ENCODE data around the gene HAT1.

The HAT1 gene

GRCh38 chr2:171921970-171922229 is 361 bp upstream of the HAT1 start:
- no peak for DNase-seq

DNA sequence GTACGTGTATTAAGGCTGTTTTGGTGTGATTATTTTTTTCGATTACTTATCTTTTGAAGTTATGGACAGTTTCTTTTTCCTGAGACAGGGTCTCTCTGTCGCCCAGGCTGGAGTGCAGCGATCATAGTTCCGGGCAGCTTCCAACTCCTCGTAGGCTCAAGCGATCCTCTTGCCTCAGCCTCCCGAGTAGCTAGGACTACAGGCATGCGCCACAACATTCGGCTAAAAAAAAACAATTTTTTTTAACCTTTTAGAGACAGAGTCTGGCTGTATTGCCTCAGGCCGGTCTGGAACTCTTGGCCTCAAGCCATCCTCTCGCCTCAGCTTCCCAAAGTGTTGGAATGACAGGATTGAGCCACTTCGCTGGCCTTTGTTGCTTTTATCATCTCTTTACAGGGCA is 945 bp downstream of the HAT1 start:
- DNase-seq: no peak

DNA sequence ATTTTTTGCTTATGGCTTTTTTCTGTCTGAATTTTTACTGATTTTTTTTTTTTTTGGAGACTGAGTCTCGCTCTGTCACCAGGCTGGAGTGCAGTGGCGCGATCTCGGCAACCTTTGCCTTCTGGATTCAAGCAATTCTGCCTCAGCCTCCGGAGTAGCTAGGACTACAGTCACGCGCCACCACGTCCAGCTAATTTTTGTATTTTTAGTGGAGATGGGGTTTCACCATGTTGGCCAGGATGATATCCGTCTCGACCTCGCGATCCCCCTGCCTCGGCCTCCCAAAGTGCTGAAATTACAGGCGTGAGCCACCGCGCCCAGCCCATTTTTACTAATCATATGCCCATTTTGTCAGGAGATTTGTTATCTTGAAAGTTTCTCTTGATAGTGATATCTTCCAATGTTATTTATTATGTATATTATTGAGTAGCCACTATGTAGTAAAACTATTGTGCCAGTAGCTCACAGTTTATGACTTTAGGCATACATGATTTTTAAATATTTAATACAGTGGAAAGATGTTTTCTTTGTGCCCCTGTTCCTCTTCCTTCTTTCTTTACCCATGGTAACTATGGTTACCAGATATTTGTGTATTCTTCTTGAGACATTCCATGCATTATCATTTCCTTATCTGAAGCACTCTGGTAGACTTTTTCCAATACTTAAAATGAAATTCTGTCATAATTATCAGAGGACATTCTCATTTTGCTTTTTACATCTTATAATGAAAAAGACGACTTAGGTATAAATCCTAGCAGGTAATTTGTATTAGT is 2.1 kb downstream of the HAT1 start:
- DNase-seq: no peak

DNA sequence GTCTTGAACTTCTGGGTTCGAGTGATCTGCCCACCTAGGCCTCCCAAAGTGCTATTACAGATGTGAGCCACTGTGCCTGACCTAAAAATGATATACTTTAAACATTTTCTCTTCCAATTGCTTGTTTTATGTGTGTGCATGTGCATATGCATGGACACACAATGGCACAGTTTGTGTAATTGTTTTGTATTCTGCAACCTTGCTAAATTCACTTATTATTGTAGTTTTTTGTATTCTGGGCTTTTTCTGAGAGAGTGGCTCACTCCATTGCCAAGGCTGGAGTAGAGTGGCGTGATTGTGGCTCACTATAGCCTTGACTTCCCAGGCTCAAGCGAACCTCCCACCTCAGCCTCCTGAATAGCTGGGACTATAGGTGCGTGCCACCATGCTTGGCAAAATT is 8.1 kb downstream of the HAT1 start:
- no peak for DNase-seq

- DNase-seq: no peak
These were observed 16.9 kb downstream of the HAT1 start for GRCh38 chr2:171939058-171939742.

DNA sequence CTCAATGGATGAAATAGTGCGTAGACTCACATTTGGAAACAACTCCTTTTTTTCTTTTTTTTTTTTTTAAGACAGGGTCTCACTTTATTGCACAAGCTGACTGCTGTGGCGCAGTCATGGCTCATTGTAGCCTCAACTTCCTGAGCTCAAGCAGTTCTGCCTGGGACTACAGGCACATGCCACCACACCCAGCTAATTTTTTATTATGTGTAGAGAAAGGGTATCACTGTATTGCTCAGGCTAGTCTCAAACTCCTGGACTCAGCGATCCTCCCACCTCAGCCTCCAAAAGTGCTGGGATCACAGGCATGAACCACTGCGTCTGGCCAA is 17.4 kb downstream of the HAT1 start:
- no peak for DNase-seq

GRCh38 chr2:171941316-171941699 is 19.0 kb downstream of the HAT1 start:
- DNase-seq: no peak

DNA sequence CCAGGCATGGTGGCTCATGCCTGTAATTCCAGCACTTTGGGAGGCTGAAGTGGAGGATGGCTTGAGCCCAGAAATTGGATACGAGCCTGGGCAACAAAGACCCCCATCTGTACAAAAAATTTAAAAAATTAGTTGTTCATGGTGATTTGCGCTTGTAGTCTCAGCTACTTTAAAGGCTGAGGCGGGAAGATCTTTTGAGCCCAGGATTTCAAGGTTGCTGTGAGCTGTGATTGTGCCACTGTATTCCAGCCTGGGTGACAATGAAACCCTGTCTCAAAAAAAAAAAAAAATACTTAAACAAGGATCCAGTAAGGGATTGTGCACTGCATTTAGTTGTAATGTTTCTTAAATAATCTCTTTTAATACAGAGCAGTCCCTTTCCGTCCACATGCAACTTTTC is 21.6 kb downstream of the HAT1 start:
- DNase-seq: no peak

- DNase-seq: no peak
These were observed 30.0 kb downstream of the HAT1 start for GRCh38 chr2:171952276-171952675.

DNA sequence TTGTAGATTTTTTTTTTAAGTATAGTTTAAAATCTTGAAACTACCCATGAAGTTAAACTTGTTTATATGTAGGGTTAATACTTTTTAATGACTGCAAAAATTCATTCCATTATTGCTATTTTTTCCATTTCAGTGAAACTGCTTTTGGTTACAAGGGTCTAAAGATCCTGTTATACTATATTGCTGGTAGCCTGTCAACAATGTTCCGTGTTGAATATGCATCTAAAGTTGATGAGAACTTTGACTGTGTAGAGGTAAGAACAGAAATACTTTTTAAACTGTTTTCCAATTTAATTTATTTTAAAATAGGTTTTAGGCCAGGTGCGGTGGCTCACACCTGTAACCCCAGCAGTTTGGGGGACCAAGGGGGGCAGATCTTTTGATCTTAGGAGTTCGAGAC is 30.5 kb downstream of the HAT1 start:
- no peak for DNase-seq

GRCh38 chr2:171956135-171956825 is 34.0 kb downstream of the HAT1 start:
- DNase-seq: no peak

- no peak for DNase-seq
These were observed 34.8 kb downstream of the HAT1 start for GRCh38 chr2:171957061-171957460.

DNA sequence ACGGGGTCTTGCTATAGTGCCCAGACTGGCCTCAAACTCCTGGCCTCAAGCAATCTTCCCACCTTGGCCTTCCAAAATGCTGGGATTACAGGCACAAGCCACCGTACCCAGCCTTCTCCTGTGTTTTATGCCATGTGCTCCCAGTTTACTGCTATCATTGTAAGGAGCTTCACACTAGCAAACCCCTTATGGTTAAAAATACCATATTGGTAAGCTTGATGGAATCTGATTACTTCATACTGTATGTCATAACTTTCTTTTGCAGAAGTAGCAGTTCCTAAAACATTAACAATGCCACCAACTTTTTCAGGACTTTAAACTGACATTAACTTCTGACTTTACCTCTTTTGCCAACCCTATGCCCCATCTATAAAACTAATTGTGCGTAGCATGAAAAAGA is 36.2 kb downstream of the HAT1 start:
- DNase-seq: no peak

GRCh38 chr2:171959998-171960397 is 37.7 kb downstream of the HAT1 start:
- no peak for DNase-seq

GRCh38 chr2:171960570-171960969 is 38.3 kb downstream of the HAT1 start:
- no peak for DNase-seq

DNA sequence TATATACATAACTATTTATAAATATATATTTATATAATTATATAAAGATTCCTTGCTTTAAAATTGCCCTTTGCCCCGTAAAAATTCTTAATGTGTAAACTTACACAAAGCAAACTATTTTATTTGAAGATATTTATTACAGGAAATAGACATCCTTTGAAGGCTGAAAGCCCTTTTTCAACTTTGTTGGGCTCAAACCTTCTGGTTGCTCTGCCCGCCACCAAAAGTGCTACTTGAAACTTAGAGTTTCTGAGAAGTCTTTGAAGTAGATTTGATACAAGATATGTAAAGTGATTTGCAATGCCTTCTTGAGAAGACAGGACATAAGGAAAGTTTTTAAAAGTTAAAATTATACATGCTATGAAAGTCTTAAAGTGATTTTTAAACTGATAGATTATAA is 40.9 kb downstream of the HAT1 start:
- DNase-seq: no peak

DNA sequence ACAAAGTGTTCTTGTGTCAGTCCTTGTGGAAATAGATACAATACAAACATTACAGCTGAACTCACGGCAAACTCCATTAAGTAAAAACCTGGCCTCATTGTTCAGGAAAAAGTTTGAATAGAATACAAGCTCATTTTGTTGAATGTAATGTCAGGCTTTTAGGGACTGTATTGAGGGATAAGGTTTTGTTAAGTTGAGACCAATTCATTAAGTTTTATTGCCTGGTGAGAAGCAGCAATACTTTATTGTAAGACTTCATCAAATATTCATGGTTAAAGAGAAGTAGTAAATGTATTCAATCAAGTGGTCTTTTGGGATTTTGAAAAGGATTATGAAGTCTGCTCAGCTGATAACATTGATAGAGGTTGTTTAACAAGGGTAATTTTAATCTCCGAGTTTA is 42.0 kb downstream of the HAT1 start:
- DNase-seq: no peak

DNA sequence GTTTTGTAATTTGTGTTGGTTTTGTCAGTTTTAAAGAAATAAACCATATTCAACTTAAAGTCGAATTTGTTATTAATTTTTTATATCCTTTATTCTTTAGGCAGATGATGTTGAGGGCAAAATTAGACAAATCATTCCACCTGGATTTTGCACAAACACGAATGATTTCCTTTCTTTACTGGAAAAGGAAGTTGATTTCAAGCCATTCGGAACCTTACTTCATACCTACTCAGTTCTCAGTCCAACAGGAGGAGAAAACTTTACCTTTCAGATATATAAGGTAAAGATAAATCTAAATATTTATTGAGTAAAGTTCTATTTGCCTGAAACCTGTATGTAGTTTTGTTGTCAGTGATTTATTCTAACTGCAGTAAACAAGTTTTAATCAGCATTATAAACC is 43.0 kb downstream of the HAT1 start:
- DNase-seq: no peak

GRCh38 chr2:171965661-171966060 is 43.4 kb downstream of the HAT1 start:
- DNase-seq: no peak

DNA sequence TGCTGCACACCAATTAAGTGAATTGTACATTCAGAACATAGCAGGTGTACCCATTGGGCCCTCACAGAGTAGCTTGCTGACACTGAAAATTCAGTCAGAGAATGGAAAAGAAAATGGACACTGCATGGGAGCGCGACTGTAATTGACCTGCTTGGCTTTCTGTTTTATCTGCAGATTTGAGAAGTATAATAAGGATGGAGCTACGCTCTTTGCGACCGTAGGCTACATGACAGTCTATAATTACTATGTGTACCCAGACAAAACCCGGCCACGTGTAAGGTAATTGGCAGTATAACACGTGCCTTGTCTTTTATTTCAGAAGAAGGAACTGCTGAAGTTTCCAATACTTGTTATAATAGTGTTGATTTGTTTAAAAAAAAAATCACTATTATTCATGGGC is 44.0 kb downstream of the HAT1 start:
- no peak for DNase-seq

GRCh38 chr2:171966688-171967087 is 44.4 kb downstream of the HAT1 start:
- DNase-seq: no peak

DNA sequence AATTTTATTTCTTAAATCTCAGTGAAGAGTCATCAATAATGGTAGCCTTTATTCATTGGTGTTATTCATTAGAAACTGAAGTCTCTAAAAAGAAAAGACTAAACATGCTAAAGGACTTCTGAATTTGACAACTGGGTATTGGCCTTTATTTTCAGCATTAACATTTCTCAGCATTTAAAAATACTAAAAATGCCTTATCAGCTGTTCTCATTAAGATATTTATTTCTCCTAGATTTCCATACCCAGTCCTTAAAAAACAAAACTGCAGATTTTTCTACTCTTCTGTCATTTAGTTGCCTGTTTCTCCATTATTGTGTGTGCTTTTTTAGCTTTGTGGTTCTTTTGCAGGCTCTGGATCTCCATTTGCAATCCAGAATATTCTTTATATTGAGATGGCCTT is 46.2 kb downstream of the HAT1 start:
- DNase-seq: no peak

GRCh38 chr2:171972329-171972982 is 50.2 kb downstream of the HAT1 start:
- DNase-seq: no peak

DNA sequence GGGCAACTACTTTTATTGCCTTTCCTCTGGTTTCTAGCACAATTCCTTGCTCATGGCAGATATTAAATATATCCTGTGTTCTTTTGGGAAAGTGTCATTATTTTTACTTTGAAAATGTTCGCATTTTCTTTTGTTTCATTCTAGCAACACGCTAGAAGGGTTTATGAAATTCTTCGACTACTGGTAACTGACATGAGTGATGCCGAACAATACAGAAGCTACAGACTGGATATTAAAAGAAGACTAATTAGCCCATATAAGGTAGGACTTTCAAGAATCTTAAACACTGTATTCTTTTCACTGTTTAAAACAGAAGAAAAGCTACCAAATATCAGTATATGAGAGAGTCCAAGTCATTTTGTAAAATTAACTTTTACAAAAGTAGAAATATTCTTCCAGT is 56.8 kb downstream of the HAT1 start:
- no peak for DNase-seq

All from CD4-positive, alpha-beta T cell treated with Interleukin-21 for 1 hour (primary cell).